ENCODE data around the gene GUCY2C. TPM values are rescaled to one million over a fixed set of nuclear protein-coding genes. Genes with fewer than 3 reads are reported as not detected.

GUCY2C gene
- polyA plus RNA-seq, 2 of the 4 experiments (the other 2 are of a cell fraction): 0.05 TPM; not detected in 1

DNA sequence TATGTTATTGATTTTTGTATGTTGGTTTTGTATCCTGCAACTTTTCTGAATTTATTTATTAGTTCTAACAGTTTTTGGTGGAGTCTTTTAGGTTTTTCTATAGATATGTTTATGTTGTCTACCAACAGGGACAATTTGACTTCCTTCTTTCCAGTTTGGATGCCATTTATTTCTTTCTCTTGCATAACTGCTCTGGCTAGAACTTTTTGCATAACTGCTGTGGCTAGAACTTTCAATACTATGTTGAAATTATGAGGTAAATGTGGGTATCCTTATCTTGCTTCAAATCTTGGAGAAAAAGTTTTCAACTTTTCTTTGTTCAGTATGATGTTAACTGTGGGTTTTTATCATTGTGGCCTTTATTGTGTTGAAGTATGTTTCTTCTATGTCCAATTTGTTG is 88.8 kb downstream of the GUCY2C start:
- ATAC-seq (no peak), FAIRE-seq (no peak), DNase-seq (ENCODE audit: low read depth in 1 of 2, low spot score in 1 of 2) (no peak)
- Histone ChIP-seq H3K4me3 (no peak overlapping the region), H3K27ac (no peak overlapping the region), H3K4me1 (no peaks in the 10 kb centered on the region), H3K9me3 (peaks cover 35% of the 10 kb centered on the region; the same call in 1 of the 3 replicates), H3K4me2 (no peak overlapping the region)
- POLR2A ChIA-PET: no interaction called here
- TF ChIP-seq, protein P1, sequence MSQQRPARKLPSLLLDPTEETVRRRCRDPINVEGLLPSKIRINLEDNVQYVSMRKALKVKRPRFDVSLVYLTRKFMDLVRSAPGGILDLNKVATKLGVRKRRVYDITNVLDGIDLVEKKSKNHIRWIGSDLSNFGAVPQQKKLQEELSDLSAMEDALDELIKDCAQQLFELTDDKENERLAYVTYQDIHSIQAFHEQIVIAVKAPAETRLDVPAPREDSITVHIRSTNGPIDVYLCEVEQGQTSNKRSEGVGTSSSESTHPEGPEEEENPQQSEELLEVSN (IDR thresholded peaks at IDR 0.05; ENCODE audit: borderline replicate concordance, low read depth): no peak
- TF ChIP-seq TFCP2L1 (CRISPR knock-in tag; IDR thresholded peaks at IDR 0.05): no peak
- no peak for TF ChIP-seq RAD21 (conservative IDR thresholded peaks at IDR 0.05 in 1 of 2, IDR thresholded peaks at IDR 0.05 in 1 of 2)
- no peak for TF ChIP-seq POLR2AphosphoS2 (conservative IDR thresholded peaks at IDR 0.05; ENCODE audit: low read length)
- no peak for TF ChIP-seq HDAC2 (IDR thresholded peaks at IDR 0.05)
- TF ChIP-seq ZC3H11A (IDR thresholded peaks at IDR 0.05): no peak
- TF ChIP-seq, protein P2, sequence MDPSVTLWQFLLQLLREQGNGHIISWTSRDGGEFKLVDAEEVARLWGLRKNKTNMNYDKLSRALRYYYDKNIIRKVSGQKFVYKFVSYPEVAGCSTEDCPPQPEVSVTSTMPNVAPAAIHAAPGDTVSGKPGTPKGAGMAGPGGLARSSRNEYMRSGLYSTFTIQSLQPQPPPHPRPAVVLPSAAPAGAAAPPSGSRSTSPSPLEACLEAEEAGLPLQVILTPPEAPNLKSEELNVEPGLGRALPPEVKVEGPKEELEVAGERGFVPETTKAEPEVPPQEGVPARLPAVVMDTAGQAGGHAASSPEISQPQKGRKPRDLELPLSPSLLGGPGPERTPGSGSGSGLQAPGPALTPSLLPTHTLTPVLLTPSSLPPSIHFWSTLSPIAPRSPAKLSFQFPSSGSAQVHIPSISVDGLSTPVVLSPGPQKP (IDR thresholded peaks at IDR 0.05; ENCODE audit: low read depth, low read length): no peak
- no peak for TF ChIP-seq FOSB (CRISPR knock-in tag; IDR thresholded peaks at IDR 0.05)
- TF ChIP-seq RFX5 (IDR thresholded peaks at IDR 0.05): no peak
- TF ChIP-seq GATA3 (IDR thresholded peaks at IDR 0.05; ENCODE audit: borderline replicate concordance): no peak
- TF ChIP-seq, protein P3, sequence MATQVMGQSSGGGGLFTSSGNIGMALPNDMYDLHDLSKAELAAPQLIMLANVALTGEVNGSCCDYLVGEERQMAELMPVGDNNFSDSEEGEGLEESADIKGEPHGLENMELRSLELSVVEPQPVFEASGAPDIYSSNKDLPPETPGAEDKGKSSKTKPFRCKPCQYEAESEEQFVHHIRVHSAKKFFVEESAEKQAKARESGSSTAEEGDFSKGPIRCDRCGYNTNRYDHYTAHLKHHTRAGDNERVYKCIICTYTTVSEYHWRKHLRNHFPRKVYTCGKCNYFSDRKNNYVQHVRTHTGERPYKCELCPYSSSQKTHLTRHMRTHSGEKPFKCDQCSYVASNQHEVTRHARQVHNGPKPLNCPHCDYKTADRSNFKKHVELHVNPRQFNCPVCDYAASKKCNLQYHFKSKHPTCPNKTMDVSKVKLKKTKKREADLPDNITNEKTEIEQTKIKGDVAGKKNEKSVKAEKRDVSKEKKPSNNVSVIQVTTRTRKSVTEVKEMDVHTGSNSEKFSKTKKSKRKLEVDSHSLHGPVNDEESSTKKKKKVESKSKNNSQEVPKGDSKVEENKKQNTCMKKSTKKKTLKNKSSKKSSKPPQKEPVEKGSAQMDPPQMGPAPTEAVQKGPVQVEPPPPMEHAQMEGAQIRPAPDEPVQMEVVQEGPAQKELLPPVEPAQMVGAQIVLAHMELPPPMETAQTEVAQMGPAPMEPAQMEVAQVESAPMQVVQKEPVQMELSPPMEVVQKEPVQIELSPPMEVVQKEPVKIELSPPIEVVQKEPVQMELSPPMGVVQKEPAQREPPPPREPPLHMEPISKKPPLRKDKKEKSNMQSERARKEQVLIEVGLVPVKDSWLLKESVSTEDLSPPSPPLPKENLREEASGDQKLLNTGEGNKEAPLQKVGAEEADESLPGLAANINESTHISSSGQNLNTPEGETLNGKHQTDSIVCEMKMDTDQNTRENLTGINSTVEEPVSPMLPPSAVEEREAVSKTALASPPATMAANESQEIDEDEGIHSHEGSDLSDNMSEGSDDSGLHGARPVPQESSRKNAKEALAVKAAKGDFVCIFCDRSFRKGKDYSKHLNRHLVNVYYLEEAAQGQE (IDR thresholded peaks at IDR 0.05): no peak
- TF ChIP-seq, protein P4, sequence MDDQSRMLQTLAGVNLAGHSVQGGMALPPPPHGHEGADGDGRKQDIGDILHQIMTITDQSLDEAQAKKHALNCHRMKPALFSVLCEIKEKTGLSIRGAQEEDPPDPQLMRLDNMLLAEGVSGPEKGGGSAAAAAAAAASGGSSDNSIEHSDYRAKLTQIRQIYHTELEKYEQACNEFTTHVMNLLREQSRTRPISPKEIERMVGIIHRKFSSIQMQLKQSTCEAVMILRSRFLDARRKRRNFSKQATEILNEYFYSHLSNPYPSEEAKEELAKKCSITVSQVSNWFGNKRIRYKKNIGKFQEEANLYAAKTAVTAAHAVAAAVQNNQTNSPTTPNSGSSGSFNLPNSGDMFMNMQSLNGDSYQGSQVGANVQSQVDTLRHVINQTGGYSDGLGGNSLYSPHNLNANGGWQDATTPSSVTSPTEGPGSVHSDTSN (IDR thresholded peaks at IDR 0.05): no peak
- CTCF ChIA-PET: interaction anchor here (0.6 kb wide), 1 partner anchor 33 kb away, joined by 7 read pairs; no protein-coding TSS in a partner anchor

DNA sequence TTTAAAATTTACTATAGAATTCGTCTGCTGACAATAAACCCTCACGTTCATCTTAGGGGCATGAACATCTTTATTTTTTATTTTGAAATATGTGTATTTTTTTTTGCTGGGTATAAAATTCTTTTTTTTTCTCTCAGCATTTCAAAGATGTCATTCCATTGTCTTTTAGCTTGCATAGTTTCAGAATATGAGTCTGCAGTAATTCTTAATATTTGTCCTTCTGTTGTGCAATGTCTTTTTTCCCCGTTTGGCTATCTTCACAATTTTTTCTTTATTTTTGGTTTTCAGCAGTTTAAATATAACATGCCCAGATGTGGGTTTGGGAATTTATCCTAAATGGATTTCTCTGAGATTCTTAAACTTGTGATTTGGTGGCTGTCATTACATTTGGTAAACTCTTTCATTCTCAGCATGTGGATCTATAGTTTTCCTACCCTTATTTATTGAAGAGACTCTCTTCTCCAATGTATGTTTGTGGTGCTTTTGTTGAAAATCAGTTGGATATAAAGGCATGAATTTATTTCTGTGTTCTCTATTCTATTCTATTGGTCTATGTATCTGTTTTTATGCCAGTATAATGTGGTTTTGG is 90.9 kb downstream of the GUCY2C start:
- Histone ChIP-seq H3K4me2 (no peak overlapping the region), H3K4me3 (no peak overlapping the region), H3K4me1 (no peaks in the 10 kb centered on the region), H3K9me3 (peaks cover 38% of the 10 kb centered on the region; the same call in 1 of the 3 replicates), H3K27ac (no peak overlapping the region)
- CTCF ChIA-PET: interaction anchor here (0.6 kb wide), 1 partner anchor 232 kb away, joined by 3 read pairs; no protein-coding TSS in a partner anchor
- POLR2A ChIA-PET: no interaction called here
- under 1% methylated on average over 3 of the region's 3 CpGs for WGBS (ENCODE audit: missing lambda C conversion rate)
- FAIRE-seq (no peak), DNase-seq (ENCODE audit: low read depth in 1 of 2, low spot score in 1 of 2) (peak in 1 of 2 experiments; percentile 6), ATAC-seq (no peak)
- TF ChIP-seq CEBPB (IDR thresholded peaks at IDR 0.05): peak; percentile 40 to 86; a peak in 3 of 4 replicates
- TF ChIP-seq, protein P5, sequence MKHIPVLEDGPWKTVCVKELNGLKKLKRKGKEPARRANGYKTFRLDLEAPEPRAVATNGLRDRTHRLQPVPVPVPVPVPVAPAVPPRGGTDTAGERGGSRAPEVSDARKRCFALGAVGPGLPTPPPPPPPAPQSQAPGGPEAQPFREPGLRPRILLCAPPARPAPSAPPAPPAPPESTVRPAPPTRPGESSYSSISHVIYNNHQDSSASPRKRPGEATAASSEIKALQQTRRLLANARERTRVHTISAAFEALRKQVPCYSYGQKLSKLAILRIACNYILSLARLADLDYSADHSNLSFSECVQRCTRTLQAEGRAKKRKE (CRISPR knock-in tag; IDR thresholded peaks at IDR 0.05; ENCODE audit: low read depth): no peak
- TF ChIP-seq, protein P6, sequence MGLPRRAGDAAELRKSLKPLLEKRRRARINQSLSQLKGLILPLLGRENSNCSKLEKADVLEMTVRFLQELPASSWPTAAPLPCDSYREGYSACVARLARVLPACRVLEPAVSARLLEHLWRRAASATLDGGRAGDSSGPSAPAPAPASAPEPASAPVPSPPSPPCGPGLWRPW (IDR thresholded peaks at IDR 0.05): peak; percentile 13; the same call in 1 of the 2 replicates
